GM19043 (cell line): ENCODE measurements around the gene MGMT.

Experiments
- ATAC-seq: cut with Tn5 transposase; IDR thresholded peaks from one replicate; pipeline ENCODE4 v1.9.1; 2021; ENCODE audit warnings: low read depth; ENCODE audit not compliant: unreplicated experiment

The MGMT gene

DNA sequence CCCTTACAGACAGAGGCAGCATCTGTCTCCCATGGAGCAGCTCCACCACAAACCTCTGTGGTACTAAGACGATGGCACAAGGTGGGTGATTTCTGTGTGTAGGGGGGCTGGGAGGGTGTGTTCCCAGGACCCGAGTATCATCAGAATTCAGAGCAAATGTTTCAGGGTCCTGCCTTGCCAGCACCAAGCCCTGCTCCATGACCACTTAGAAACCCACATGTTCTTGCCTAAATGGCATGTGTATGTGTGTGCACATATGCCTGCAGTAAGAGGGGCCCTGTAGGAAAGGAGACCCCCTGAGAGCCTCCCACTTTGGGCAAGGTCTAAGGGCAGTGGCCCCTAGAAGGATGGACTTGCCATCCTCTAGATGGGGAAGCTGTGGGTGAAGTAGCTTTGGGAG is 17.1 kb upstream of the MGMT start:
- no peak for ATAC-seq

DNA sequence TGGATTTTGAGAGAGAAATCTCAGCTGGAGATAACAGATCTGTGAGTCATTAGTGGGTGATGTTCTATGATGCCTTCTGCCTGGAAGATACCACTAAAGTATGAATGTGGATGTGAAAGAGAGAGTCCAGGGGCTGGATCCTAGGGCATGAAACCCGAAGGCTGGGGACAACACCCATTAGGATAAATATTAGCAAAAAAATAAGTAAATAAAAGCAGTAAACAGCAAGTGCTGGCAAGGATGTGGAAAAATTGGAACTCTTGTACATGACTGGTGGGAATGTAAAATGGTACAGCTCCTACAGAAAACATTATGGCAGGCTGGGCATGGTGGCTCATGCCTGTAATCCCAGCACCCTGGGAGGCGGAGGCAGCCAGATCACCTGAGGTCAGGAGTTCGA is 16.6 kb upstream of the MGMT start:
- no peak for ATAC-seq

DNA sequence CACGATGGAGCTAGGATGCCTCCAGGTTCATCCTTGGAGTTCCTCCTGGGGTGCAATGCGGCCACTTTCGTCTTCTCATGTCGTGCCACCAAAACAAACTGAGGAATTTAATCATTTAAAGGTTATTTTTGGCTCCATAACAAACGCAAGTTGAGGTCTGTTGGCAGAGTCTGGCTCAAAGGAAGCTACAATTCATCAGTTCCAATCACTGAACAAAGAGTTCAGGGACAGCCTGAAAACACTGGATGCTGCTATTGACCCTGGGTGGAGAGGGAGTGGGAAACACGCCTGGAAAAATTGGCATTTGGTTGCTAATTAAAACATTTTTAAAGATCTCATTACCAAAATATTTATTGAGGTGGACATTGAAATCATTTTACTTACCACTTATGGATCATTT is 11.4 kb upstream of the MGMT start:
- ATAC-seq, result no peak

DNA sequence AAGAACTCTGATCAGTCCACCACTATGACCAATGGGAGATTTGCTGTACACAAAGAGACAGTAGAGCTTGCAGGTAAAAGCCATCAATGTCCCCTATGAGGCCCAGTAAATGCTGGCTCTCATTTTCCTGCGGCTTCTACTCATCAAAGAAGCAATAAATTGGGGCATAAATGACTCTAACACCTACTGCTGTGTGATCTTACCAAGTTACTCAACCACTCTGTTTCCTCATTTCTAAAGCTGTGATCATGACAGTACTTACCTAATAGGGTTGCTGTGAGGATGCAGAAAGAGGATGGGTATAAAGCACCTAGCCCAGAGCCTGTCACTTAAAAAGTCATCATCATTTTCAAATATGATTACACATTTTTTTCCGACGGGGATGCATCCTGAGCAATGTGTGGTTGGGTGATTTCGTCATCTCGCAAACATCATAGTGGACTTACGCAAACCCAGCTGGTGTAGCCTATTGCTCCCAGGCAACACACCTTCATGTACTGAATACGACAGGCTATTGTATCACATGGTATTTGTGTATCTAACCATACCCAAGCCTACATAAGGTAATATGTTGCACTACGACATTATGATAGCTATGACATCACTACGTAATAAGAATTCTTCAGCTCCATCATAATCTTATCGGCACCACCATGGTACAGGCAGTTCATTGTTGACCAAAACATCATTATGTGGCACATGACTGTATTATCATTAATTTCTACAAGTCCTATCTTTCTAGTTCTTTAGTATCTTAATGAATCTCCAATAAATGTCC is 7.1 kb upstream of the MGMT start:
- no peak for ATAC-seq

DNA sequence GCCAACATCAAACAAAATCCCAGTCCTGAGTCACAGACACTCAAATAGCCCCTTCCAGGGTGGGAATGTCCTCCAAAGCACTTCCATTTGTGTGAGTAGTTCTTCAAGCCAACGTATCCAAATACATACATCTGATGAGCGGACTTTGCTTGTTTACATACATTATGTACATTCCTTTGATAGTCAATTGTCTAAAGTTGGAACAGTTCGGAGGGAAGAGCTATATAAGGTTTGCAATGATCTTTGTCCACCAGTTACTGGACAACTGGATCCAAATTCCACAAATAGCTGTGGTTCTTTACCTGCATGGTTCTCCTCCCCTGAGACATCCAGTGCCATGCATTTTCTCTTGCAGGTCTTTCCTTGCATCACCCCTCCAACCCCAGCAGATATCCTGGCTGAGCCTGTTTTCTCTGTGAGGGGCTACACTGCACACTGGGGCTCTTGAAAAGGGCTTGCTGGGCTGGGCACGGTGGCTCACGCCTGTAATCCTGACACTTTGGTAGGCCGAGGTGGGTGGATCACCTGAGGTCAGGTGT is 4.7 kb upstream of the MGMT start:
- no peak for ATAC-seq

DNA sequence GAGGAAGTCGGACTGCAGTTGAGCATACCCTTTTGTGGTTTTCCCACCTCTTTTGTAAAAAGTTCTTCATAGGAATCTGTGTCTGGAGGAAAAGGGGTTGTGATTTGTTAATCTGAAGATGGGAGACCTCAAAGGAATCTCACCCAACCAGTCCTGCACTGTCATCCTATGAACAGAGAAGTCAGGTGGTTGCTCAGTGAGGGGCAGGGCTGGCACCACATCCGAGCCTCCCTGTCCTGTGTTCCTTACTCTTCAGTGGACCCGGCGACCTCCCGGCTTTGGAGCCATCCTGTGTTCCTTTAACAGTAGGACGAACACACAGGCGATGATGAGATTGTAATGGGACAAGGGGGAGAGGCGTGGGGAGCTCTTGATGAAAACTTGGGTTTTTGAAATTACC is 2.8 kb upstream of the MGMT start:
- ATAC-seq, result no peak

DNA sequence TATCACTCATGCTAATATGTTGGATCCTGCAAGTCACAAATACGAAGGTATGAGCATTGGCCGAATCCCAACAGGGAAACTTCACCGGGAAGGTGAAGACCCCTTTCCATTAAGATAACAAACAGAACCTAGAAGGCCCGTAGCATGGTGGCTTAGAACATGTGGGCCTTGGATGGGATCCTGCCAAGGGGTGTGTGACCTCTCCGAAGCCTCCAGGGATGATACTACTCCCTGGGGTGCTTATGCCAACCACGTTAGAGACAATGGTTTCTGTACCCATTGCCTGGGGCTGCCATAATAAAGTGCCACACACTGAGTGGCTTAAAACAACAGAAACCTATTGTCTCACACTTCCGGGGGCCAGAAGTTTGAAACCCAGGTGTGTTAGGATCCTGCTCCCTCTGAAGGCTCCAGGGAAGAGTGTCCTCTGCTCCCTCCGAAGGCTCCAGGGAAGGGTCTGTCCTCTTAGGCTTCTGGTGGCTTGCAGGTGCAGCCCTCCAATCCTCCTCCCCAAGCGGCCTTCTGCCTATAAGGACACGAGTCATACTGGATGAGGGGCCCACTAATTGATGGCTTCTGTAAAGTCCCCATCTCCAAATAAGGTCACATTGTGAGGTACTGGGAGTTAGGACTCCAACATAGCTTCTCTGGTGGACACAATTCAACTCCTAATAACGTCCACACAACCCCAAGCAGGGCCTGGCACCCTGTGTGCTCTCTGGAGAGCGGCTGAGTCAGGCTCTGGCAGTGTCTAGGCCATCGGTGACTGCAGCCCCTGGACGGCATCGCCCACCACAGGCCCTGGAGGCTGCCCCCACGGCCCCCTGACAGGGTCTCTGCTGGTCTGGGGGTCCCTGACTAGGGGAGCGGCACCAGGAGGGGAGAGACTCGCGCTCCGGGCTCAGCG is 992 bp upstream of the MGMT start:
- no peak for ATAC-seq

DNA sequence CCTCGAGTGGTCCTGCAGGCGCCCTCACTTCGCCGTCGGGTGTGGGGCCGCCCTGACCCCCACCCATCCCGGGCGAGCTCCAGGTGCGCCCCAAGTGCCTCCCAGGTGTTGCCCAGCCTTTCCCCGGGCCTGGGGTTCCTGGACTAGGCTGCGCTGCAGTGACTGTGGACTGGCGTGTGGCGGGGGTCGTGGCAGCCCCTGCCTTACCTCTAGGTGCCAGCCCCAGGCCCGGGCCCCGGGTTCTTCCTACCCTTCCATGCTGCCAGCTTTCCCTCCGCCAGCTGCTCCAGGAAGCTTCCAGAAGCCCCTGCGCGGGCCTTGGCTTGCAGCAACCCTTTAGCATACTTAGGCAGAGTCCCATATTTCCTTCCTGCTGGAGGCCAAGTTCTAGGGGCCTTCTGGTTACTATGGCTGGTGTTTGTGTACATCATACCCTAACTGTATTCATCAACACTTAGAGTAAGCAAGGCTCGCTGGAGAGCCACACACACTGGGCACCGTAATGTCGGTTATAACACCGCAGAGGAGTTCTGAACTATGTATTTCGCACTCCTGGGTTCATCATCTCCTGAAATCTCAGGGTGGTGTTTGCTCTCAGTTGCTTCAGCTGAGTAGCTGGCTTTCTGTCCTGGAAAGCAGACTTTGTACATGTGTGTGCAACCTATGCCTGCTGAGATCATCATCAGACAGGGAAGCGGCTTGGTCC is 471 bp downstream of the MGMT start:
- ATAC-seq, result peak; percentile 14

DNA sequence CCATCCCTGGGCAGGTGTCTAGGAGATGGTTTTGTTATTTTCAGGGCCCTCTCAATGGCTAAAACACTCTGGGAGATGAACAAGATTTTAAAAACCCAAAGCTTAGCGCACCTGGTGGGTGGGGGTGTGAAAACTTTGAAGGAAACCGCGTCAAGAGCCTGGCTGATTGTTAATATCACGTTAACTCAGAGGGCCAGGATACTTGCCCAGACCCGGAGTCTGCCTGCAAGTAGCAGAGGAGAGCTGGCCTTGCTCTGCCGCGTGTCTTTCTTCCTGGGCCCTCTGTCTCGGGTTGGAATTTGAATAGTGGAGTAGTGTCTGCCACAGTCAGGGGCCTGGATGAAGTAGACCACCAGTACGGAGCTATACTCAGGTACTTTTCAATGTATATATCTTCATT is 1.1 kb downstream of the MGMT start:
- ATAC-seq, result no peak

DNA sequence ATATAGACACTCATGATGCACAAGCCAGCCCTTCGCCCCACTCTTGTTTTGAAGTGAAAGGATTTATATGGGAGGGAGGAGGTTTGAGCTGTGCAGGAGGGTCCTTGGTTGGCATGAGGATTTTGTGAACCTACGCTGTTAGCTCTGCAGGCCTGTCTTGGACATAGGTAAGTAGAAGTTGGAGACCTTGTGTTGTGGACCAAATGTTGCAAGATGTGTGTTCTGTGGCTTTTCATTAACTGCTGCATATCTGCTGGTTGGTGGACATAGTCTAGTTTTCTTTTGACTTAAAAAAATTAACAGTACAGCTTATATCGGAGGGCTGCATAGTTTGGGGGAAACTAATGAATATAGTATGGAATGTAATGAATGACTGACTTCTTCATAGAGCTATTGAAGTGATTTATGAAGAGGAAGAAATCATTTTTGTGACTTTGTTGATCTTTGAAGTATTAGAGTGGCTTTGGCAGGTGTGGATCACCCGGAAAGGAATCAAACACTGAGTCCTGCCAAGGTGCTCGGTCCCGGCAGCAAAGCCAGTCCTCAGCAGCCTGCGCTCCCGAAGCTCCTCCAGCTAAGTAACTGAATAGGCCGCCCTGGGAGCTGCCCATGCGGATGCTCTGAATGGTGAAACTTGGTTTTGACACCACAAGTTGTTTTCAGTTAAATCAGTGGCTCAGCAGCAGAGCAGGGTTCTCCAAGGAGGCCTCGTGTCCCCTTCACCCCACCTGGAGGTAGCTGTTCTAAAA is 3.2 kb downstream of the MGMT start:
- ATAC-seq, result no peak

DNA sequence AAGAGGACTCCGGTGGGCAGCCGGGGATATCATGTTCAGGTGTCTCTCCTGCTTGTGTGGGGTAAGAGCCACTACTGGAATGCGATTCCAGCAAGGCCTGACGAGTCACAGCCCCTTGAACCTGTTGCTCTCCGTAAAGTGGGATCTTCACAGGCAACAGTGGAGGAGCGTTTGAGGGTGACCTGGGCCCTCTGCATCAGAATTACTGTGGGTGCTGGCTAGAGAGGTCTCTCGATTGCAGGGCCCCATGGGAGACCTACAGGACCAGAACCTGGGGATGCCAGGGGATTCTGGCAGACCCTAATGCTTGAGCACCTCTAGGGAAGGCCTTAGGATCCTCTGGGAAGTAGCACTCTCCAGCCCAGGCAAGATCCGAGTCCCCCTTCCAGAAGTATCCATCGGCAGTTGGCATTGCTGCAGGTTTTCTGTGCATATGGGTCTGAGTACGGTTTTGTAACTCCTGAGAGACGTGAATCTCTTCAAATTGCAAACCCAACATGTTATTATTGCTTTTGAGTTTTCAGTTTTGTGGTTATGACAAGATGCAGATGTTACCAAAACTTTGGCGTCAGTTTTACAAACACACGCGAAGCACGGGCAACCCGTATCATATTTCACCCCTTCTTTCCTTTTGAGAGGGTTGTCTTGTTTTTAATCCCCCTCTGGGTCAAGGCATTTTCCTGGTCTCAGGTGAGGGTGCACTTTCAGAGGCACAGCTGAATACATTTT is 4.6 kb downstream of the MGMT start:
- ATAC-seq, result no peak

DNA sequence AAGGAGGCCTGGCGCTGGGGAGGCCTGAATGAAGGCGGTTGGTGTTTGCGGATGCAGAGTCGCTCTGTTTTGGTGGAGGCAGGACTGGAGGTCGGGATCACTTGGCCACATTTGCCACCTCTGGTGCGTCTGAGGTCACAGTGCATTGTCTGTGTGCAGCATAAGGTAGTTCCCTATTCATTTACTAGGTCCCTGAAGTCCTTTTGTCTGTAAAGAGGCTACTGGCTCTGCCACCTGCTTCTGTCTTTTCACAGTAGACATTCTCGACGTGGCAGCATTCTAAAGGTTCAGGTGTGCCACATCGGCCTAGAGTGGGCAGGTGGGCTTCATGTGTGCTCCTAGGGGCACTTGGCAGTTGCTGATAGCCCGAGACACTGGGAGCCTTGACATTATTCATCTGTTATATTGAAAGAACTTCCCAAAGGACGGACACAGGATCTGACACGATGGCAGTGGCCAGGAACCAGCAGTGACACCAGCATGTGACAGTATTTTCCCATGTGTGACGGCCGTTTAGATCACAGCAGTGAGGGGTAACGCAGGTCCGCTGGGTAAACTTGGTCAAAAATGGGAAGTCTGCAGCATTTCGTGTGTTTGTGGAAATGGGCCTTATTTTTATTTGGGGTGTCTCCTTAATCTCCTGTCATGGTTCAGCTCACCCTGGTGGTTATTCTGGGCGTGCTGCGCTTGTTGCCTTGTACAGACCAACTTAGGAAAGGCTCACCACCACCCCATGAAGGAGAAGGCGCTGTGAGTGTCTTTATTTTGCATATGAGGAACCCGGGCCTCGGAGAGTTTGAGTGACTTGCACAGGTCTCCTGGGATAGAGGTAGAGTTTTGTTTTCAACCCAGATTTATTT is 5.9 kb downstream of the MGMT start:
- ATAC-seq, result no peak

DNA sequence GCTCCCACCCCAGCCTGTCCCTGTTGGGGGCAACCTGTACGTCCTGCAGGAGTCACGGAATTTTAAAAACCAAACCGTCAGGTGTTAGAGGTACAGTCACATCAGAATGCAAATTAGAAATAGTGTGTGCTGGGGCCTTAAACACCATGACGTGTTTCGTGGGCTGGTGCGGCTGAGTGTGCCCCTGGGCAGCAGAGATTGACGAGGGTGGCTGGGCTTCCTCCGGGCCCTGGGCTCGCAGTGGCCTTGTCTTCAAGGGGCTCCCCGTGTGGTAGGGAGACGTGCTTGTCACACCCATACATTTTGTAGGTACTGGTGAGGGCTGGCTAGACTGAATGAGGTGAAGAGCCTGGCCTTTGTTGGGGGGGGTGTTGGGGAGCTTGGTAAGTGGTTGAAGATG is 7.6 kb downstream of the MGMT start:
- ATAC-seq, result no peak

DNA sequence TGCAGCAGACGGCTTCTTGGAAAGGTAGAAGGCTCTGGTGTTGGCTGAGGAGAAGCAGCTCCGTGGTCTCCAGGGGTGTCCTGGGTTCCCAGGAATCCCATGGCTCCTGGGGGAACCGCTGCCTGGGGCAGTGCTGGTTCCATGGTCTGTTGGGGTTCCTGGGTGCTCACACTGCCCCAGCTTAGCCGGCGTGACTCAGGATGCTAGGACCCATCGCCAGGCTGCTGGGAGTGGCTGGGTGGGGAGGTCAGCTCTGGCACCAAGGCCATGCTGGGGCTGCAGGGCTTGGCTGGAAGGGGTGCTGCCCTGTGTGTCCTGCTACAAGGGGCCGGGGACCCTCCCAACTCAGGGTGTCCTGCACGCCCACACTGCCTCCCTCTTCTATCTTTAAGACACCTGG is 9.4 kb downstream of the MGMT start:
- ATAC-seq, result no peak

DNA sequence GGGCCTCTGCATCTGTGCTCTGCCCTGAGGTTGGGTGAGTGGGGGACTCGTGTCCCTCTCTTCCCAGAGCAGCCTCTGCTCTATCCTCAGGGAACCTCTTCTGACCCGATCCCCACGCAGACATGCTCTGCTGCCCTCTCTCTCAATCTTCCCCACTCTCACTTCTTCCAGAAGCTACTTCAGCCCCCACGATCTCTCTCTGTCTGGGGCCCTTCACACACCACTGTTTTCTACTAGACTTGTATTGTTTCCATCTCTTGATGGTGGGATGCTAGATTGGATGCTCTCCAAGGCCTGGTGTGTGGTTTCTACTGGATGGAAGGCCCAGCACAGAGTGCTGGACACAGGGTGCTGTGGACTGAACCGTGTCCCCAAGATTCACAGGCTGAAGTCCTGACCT is 10.0 kb downstream of the MGMT start:
- no peak for ATAC-seq

DNA sequence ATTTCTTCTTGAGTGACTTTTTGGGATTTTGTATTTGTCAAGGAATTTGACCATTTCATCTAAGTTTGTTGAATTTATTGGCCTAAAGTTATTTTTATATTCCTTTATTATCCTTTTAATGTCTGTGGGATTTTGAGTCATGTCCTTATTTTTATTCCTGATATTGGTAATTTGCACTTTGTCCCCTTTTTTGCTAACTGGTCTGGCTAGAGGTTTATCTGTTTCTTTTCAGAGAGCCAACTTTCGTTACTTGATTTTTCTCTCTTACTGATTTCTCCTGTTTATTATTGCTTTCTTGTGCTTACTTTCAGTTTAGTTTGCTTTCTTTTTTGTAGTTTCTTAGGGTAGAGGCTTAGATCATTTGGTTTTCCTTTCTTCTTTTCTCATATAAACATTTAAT is 14.6 kb downstream of the MGMT start:
- no peak for ATAC-seq

DNA sequence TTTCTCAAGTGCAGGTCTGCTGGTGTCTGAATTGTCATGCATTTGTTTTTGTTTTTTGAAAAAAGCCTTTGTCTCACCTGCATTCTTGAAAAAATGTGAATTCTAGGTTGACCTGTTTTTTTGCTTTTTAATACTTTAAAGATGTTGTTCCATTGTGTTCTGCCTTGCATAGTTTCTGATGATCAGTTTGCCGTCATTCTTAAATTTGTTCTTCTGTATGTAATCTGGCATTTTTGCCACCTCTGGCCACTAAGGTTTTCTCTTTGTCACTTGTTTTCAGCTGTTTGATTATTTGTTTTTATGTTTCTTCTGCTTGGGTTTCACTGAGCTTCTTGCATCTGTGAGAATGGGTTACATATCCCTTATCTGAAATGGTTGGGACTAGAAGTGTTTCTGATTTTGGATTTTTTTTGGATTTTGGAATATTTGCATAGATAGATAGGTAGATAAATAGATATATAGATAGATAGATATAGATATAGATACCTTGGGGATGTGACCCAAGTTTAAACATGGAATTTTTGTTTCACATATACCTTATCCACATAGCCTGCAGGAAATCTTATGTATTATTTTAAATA is 16.5 kb downstream of the MGMT start:
- no peak for ATAC-seq

DNA sequence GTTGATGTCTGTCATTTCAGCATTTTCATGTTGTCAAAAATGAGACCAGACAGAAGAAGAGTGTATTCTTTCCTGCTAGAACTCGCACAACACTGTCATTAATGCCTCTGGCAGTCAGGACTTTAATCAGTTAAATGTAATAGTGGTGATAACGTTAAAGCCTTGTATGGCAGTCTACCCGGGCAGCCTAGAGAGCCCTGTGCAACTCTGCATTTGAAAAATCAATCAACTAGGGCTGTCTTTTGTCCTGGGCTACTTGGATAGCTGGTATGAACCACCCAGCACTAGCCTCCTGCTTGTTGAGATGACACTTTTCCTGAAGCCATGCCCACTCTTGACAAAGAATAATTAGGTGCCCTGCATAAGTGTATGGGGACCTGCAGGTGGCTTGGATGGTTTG is 19.8 kb downstream of the MGMT start:
- no peak for ATAC-seq
